HFF-Myc (cell line): ENCODE measurements around the gene AFF1.
A peak's percentile ranks its signal among the peaks of the same experiment; 100 is the strongest.

Experiments
- DNase-seq: peaks from one replicate; pipeline ENCODE4 v3.0.0-alpha.2; 2011; ENCODE audit warnings: low read depth; ENCODE audit errors: extremely low read depth
- H3K4me3 ChIP-seq: replicated peaks from 2 replicates; pipeline ENCODE4 v1.5.1; 2011; ENCODE audit warnings: low read depth, mild to moderate bottlenecking, control low read depth, low read length
- TF ChIP-seq, protein P1 (sequence below): IDR thresholded peaks from 2 replicates; pipeline ENCODE4 v1.5.1; 2012; ENCODE audit warnings: mild to moderate bottlenecking, low read depth, low read length, control low read depth; ENCODE audit errors: missing control alignments

AFF1 gene

DNA sequence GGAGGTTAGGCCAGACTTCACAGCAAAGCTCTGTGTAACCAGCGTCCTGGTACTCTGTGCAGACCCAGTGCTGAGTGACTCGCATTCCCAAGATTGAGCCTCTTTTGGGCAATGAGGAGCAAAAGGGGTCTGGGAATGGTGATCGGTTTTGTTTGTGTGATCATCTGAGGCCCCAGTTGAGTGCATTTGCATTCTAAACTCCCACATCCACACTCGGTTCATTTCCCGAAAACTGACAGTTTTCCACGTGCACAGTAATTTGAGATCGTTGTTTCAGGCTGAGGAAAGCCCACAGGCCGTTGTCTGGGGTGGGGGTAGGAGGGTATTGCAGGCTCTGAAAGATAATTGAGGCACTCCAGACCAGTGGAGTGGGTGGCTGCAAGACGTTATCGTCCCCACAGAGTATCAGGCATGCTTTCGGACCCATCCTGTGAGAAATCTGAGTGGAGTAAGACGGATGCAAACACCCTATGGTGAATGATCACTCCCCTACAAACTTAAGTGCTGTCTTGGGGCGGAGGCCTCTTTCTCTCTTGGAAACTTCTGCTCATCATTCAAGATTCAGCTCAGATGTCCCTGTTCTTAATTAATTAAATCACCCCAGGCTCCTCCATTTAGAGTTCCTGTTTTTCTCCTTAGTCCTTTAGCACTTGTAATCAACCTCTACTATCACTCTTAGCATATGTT, 96.1 kb downstream of the AFF1 start:
- H3K4me3 ChIP-seq = 0 out of 2 replicates have a peak overlapping the region, but pooled peaks have one; percentile 7
- DNase-seq = no peak
- TF ChIP-seq, protein P1, sequence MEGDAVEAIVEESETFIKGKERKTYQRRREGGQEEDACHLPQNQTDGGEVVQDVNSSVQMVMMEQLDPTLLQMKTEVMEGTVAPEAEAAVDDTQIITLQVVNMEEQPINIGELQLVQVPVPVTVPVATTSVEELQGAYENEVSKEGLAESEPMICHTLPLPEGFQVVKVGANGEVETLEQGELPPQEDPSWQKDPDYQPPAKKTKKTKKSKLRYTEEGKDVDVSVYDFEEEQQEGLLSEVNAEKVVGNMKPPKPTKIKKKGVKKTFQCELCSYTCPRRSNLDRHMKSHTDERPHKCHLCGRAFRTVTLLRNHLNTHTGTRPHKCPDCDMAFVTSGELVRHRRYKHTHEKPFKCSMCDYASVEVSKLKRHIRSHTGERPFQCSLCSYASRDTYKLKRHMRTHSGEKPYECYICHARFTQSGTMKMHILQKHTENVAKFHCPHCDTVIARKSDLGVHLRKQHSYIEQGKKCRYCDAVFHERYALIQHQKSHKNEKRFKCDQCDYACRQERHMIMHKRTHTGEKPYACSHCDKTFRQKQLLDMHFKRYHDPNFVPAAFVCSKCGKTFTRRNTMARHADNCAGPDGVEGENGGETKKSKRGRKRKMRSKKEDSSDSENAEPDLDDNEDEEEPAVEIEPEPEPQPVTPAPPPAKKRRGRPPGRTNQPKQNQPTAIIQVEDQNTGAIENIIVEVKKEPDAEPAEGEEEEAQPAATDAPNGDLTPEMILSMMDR = no peak

DNA sequence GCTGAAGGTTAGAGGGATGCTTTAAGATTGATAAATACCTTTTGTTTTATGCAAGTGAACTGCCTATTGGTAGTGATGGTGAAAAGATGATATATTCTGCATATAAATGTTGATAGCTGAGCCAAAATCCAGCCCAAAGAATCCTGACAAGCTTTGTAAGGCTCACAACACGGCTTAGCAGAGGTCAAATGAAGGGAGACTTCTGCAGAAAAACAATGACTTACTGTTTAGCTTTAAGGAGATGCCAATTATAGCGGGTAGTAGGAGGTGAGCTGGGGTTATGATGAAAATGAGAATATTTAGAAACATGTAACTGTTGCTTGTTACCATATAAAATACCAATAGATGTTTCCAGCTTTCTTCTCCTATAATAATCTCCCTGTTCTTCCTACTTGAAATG, 97.1 kb downstream of the AFF1 start:
- TF ChIP-seq, protein P1 = no peak
- DNase-seq = no peak
- H3K4me3 ChIP-seq = no peak overlapping the region

DNA sequence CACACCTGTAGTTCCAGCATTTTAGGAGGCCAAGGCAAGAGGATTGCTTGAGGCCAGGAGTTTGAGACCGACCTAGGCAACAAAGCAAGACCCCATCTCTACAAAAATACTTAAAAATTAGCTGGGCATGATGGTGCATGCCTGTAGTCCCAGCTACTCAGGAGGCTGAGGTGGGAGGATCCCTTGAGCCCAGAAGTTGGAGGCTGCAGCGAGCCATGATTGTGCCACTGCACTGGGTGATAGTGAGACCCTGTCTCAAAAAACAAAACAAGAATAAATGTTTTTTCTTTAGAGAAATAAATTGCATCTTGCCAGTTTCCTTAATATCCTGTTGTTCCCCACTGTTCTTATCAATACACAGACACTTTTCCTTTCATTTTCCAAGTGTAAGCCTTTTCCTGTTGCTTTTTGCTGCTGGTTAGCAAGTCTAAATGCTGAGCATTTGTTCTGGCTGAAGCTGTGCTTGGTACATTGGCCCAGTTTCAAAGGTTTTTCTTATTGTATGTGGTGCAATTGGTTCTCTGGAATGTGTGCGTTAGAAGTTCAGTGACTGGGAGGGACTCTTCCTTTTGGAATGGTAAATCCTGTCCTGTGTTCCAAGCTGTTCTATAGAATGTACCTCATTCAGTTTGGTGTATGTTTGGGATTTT, 98.2 kb downstream of the AFF1 start:
- no peak overlapping the region for H3K4me3 ChIP-seq
- TF ChIP-seq, protein P1 = no peak
- no peak for DNase-seq

DNA sequence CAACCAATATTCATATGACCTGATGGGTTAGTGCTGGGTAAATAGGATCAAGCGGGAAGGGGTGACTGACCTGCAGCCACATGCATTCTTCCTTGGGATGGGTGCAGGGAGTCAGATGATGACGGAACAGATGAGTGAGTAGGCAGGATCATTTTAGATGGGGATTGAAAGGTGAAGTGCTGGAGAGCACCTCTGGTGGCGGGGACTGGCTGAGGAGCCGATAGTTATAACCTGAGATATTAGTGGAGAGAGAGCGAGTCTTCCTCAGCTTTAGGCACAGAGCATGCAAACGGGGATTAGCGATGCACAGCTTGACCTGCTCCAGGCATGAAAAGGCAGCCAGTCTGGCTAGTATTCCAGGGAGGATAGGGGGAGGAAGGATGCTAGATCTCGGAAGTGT, 99.1 kb downstream of the AFF1 start:
- DNase-seq = no peak
- H3K4me3 ChIP-seq = no peak overlapping the region
- TF ChIP-seq, protein P1 = no peak

DNA sequence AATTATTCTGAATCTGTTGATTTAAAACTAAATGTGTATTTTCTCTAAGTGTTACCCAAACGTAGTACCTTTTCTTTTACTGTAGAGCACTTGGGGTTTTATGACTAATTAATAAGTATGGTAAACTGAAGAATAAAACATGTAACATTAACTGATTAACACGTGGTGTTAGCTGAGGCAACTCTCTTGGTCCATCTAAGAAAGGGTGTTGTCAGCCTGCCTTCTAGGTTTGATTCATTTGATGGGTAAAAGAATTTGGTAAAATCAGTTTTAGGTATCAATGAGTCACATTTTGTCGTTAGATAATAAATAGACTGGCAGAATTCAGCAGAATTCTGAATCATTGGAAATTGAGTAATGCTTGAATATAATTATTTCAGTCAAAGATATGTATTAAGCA, 99.7 kb downstream of the AFF1 start:
- TF ChIP-seq, protein P1 = no peak
- DNase-seq = no peak
- no peak overlapping the region for H3K4me3 ChIP-seq

DNA sequence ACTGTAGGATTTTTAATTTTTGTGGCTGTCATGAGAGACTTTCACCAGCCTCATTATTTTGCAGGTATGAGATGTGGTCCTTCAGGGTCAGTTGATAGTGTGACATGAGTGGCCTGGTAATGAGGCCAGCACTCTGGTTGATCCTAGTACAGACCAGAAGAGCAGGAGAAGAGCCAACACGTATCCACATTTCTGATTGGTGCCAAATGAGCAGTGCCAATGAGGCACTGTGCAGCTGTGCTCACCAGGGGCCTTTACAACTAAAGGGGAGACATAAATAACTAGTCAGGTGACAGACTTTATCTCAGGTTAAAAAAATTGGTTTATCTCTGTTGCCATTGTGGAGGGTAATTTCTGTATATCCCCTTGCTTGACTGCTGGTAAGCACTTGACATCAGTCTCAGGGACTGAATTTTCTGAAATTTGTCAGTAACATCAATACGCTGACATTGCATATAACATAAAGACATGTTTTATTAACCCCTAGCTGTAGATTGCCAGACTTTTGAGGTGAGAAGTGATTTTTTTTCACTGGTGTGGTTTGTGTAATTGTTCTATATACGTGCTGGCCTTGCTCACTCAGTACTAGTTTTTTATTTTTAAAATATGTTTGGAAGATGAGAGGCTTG, 101.2 kb downstream of the AFF1 start:
- no peak for DNase-seq
- H3K4me3 ChIP-seq = no peak overlapping the region
- TF ChIP-seq, protein P1 = no peak
